Mucosa of descending colon (tissue), 3 donors: ENCODE results near the gene SYTL3. TPM values are rescaled to one million over a fixed set of nuclear protein-coding genes. Genes with fewer than 3 reads are reported as not detected.
A peak's percentile ranks its signal among the peaks of the same experiment; 100 is the strongest.

Experiments
- ATAC-seq: fragments of 200-7000 bp; cut with Tn5 transposase; one replicate; pipeline ENCODE4 v1.9.1; 2020; ENCODE audit warnings: mild to moderate bottlenecking, moderate library complexity
- DNase-seq, 3 donors: peaks; one replicate each; pipeline ENCODE4 v3.0.0-alpha.2; 2020
- H3K36me3 ChIP-seq: fragments of 200-600 bp; one replicate; pipeline ENCODE4 v1.8.0; 2021; ENCODE audit warnings: low read depth, mild to moderate bottlenecking
- H3K4me1 ChIP-seq: fragments of 200-600 bp; one replicate; pipeline ENCODE4 v1.8.0; 2021; ENCODE audit warnings: low read depth, mild to moderate bottlenecking
- H3K4me3 ChIP-seq: fragments of 200-600 bp; one replicate; pipeline ENCODE4 v1.8.0; 2021; ENCODE audit warnings: mild to moderate bottlenecking
- H3K9me3 ChIP-seq: fragments of 200-600 bp; one replicate; pipeline ENCODE4 v1.8.0; 2021; ENCODE audit warnings: mild to moderate bottlenecking
- intact Hi-C, 2 donors: fragments of 100-400 bp; cut with DNase I in 1 of 2; cut with micrococcal nuclease in 1 of 2; formaldehyde crosslinking; loops; one replicate each; pipeline versions ENCODE4 v1.11.0 to v1.11.1; 2022; cut with DNase I, micrococcal nuclease
- total RNA-seq, 3 donors: library from RNA; stranded (reverse); fragmentation: NEBNext Ultra II Directional in 2 of 3; extraction: Animal tissue kit (Norgen Biotek cat#: 25700) in 2 of 3; gene quantifications; one replicate each; pipeline versions ENCODE4 v1.2.1 to v1.2.4, GENCODE V29; 2021 to 2023
- TF ChIP-seq, protein P1 (sequence below): fragments of 200-600 bp; IDR thresholded peaks from one replicate; pipeline ENCODE4 v1.8.0; 2022; ENCODE audit warnings: antibody characterized with exemption, mild to moderate bottlenecking
- donor health status: DM: no; HTN: no; CAD: no; lungs with moderate emphysema.
- donor health status: DM: no; HTN: no; CAD: no.
- donor health status: DM: no; HTN: yes; CAD: no.

SYTL3 gene
- total RNA-seq, 3 donors from 2014 or later, result 2.8 to 4.7 (median 4.4) TPM

- Histone ChIP-seq H3K4me1 (peaks cover 5% of the 10 kb centered on the region), H3K4me3 (no peak overlapping the region), H3K36me3 (peaks cover 17% of the 10 kb centered on the region), H3K9me3 (no peaks in the 10 kb centered on the region)
- ATAC-seq, result no peak
- intact Hi-C loops, result no loop called here
- TF ChIP-seq, protein P1, sequence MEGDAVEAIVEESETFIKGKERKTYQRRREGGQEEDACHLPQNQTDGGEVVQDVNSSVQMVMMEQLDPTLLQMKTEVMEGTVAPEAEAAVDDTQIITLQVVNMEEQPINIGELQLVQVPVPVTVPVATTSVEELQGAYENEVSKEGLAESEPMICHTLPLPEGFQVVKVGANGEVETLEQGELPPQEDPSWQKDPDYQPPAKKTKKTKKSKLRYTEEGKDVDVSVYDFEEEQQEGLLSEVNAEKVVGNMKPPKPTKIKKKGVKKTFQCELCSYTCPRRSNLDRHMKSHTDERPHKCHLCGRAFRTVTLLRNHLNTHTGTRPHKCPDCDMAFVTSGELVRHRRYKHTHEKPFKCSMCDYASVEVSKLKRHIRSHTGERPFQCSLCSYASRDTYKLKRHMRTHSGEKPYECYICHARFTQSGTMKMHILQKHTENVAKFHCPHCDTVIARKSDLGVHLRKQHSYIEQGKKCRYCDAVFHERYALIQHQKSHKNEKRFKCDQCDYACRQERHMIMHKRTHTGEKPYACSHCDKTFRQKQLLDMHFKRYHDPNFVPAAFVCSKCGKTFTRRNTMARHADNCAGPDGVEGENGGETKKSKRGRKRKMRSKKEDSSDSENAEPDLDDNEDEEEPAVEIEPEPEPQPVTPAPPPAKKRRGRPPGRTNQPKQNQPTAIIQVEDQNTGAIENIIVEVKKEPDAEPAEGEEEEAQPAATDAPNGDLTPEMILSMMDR, result no peak
- no peak for DNase-seq
Observed at GRCh38 chr6:158766621-158767455, 117.0 kb downstream of the SYTL3 start.

- no peaks in the 10 kb centered on the region for H3K9me3 ChIP-seq
- TF ChIP-seq, protein P1, result no peak
- no peak overlapping the region for H3K4me3 ChIP-seq
- peaks cover 14% of the 10 kb centered on the region for H3K4me1 ChIP-seq
- peaks cover 17% of the 10 kb centered on the region for H3K36me3 ChIP-seq
- ATAC-seq (no peak), DNase-seq (peak in 1 of 3 donors; percentile 40)
- intact Hi-C loops, result no loop called here
Observed at GRCh38 chr6:158767709-158768108, 117.9 kb downstream of the SYTL3 start.

- Histone ChIP-seq H3K36me3 (peaks cover 17% of the 10 kb centered on the region), H3K4me3 (no peak overlapping the region), H3K4me1 (peaks cover 21% of the 10 kb centered on the region), H3K9me3 (no peaks in the 10 kb centered on the region)
- no peak for ATAC-seq
- no peak for DNase-seq
- intact Hi-C loops, result no loop called here
- TF ChIP-seq, protein P1, result no peak
Observed at GRCh38 chr6:158768436-158768835, 118.6 kb downstream of the SYTL3 start.

GRCh38 chr6:158769234-158769770 lies 119.4 kb downstream of the SYTL3 start:
- ATAC-seq (no peak), DNase-seq (no peak)
- TF ChIP-seq, protein P1, result no peak
- no peak overlapping the region for H3K4me3 ChIP-seq
- intact Hi-C loops, result no loop called here
- peaks cover 30% of the 10 kb centered on the region for H3K4me1 ChIP-seq
- H3K36me3 ChIP-seq, result peaks cover 17% of the 10 kb centered on the region
- no peaks in the 10 kb centered on the region for H3K9me3 ChIP-seq

DNA sequence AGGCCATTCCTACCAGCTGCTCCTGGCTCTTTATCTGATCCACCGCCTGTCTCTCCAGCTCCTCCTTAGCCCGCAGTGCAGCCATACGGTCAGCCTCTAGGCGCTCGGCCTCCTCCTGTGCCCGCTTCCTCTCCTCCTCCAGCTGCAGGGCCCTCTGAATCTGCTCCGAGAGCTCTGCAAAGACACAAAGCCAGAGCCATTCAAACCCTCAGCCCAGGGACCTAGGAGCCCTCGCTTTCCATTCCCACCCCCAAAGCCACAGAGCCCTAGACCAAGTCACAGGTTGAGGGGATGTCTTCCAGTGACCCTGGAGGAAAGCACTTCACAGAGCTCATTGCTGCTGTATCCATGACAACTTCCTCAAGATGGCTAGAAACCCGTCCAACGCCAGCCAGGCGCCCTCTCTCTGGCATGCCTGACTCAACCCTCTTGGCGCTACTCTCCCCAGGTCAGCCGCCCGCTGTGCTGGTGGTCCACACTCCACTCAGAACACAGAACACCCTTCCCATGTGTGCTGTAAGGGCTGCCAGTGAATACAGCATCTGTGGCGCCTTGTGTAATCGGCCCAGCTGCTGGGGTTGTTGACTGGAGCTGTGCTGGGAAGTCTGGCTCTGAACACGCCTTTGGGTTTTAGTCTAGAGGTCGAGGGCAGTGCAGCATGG lies 120.0 kb downstream of the SYTL3 start:
- Histone ChIP-seq H3K4me3 (no peak overlapping the region), H3K4me1 (peaks cover 31% of the 10 kb centered on the region), H3K9me3 (no peaks in the 10 kb centered on the region), H3K36me3 (peaks cover 17% of the 10 kb centered on the region)
- ATAC-seq, result no peak
- TF ChIP-seq, protein P1, result no peak
- no peak for DNase-seq
- intact Hi-C loops, result no loop called here
